ENCODE results near the gene HYAL2.

DNA sequence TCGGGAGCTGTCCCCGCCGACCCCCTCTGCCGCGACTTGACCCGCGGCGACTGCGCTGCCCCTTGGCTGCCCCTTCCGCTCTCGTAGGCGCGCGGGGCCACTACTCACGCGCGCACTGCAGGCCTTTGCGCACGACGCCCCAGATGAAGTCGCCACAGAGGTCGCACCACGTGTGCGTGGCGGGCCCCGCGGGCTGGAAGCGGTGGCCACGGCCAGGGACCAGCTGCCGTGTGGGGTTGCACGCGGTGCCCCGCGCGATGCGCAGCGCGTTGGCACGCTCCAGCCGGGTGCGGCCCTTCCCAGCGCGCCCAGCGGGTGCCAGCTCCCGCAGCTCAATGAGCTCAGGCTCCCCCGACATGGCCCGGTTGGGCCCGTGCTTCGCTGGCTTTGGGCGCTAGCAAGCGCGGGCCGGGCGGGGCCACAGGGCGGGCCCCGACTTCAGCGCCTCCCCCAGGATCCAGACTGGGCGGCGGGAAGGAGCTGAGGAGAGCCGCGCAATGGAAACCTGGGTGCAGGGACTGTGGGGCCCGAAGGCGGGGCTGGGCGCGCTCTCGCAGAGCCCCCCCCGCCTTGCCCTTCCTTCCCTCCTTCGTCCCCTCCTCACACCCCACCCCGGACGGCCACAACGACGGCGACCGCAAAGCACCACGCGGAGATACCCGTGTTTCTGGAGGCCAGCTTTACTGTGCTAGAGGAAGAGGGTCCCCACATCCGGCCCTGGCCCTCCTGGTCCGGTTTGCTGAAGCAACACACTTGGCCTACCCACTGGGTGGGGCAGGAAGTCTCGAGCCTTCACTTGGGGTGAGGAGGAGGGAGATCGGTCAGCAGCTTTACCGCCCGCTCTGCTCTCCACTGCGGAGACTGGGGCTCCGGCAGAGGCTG is 18.1 kb upstream of the HYAL2 start, which contains the start of gene RASSF1:
- TF ChIP-seq CTCF (IDR thresholded peaks at IDR 0.05; ENCODE audit: low read depth, low read length, missing input control) = no peak
- TF ChIP-seq TAF1 (conservative IDR thresholded peaks at IDR 0.05) = no peak

Data from liver (tissue), 3 donors.